Measurements from ENCODE around the gene NTM.

The NTM gene

DNA sequence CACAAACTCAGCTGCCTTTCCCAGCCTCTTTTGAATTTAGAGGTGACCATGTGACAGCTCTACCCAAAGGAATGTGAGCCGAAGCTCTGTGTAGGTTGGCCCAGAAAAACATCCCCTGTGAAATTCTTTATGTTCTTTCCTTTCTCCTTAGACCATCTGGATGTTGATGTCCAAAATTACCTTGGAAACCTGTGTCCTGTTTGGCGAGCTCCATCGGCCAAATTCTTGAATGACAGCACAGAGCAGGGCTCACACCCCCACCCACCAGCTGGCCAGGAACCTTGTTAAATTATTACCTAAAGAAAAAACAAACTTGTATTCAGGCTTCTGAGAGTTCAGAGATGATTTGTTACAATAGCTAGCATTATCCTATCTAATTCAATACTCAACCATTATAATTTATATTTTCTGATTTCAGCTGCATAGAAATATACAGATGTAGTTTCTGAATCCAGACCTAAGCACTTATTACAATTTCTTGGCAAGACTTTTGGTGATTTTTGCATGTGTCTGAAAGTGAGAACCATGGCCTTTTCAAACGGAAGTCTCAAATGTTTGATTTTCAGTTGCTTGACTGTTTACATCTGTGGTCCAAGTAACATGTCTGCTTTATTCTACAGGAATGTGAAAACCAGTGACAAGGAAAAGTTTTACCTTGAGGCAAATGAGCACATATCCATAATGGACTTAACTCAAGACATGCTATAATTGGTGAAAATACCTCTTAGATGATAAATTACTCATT is 554.2 kb downstream of the NTM start:
- TF ChIP-seq, protein P1, sequence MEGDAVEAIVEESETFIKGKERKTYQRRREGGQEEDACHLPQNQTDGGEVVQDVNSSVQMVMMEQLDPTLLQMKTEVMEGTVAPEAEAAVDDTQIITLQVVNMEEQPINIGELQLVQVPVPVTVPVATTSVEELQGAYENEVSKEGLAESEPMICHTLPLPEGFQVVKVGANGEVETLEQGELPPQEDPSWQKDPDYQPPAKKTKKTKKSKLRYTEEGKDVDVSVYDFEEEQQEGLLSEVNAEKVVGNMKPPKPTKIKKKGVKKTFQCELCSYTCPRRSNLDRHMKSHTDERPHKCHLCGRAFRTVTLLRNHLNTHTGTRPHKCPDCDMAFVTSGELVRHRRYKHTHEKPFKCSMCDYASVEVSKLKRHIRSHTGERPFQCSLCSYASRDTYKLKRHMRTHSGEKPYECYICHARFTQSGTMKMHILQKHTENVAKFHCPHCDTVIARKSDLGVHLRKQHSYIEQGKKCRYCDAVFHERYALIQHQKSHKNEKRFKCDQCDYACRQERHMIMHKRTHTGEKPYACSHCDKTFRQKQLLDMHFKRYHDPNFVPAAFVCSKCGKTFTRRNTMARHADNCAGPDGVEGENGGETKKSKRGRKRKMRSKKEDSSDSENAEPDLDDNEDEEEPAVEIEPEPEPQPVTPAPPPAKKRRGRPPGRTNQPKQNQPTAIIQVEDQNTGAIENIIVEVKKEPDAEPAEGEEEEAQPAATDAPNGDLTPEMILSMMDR (IDR thresholded peaks at IDR 0.05; ENCODE audit: insufficient read depth, missing control alignments): no peak
- no peak for DNase-seq (ENCODE audit: insufficient read length, low spot score)
- no peak for FAIRE-seq

DNA sequence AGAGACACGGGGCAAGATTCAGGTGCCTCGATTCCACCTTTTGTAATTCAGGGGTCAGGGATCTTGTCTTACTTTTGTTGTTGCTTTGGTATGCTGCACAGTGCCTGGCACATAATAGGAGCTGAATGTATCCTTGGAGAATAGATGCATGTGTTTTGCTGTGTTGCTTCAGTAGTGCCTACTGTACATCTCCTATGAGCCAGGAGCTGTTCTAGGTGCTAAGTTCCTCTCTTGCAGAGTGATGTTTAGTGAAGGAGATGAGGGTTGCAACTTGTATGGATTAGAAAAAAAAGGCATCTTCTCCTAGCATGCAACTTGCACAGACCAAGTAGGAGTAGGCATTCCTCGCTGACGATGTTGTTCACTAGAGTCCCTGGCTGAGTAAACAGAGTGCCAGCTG is 555.4 kb downstream of the NTM start:
- FAIRE-seq (no peak), DNase-seq (ENCODE audit: insufficient read length, low spot score) (no peak)
- TF ChIP-seq, protein P1 (IDR thresholded peaks at IDR 0.05; ENCODE audit: insufficient read depth, missing control alignments): no peak

GRCh38 chr11:131928992-131929391 is 558.6 kb downstream of the NTM start:
- DNase-seq (ENCODE audit: insufficient read length, low spot score) (no peak), FAIRE-seq (no peak)
- TF ChIP-seq, protein P1 (IDR thresholded peaks at IDR 0.05; ENCODE audit: insufficient read depth, missing control alignments): no peak

DNA sequence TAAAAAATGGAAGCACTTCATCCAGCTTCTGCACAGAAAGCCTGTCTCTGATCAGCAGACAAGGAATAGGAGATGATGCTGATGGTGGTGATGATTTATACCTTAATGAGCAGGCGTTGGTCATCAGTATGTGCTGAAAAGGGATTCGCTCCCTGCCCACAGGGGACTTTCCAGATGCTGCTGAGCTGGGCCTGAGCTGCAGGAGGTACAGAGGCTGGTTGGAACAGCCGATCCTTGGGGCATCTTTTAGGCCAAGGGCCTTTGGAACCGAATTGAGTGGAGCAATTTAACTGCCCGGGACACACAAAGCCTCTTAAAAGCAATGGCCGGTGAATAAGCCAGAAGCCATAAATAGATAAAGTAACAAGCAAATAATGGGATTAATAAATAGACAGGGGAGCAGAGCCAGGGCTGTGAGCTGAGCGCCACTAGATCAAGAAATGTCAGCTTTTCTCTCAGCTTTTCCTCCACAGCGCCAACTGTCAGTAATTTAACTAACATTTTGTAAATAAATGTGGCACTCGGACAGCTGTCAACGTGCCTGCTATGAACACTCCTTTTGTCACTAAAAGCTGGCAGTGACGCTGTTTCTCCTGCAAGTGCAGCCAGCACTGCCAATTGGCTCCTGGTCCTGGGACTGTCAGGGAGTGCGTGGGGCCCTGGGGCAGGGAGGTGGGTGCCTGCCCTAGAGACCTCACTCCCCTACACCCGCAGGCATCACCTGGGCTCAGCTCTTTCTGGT is 562.3 kb downstream of the NTM start:
- DNase-seq (ENCODE audit: insufficient read length, low spot score): no peak
- TF ChIP-seq, protein P1 (IDR thresholded peaks at IDR 0.05; ENCODE audit: insufficient read depth, missing control alignments): no peak
- FAIRE-seq: no peak

- TF ChIP-seq, protein P1 (IDR thresholded peaks at IDR 0.05; ENCODE audit: insufficient read depth, missing control alignments): no peak
- FAIRE-seq (no peak), DNase-seq (ENCODE audit: insufficient read length, low spot score) (no peak)
Measured at GRCh38 chr11:131934006-131934405, 563.6 kb downstream of the NTM start.

DNA sequence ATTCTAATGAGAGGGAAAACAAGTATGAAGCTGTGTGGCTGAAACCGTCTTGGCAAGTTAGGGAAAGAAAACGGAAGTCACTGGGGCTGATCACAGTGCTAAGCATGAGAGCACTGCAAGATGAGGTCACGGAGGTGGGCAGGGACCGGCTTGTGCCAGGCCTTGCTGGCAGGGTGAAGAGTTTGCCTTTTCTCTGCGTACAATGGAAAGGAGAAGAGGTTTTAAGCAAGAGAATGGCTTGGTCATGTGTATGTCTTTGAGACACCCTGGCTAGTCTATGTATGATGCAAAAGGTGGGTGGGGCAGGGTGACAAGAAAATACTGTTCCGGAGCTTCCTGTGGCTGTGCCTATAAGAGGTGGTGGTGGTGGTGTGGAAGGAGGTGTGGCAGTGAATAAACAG is 567.9 kb downstream of the NTM start:
- FAIRE-seq: no peak
- no peak for DNase-seq (ENCODE audit: insufficient read length, low spot score)
- TF ChIP-seq, protein P1 (IDR thresholded peaks at IDR 0.05; ENCODE audit: insufficient read depth, missing control alignments): no peak

GRCh38 chr11:131940126-131940525 is 569.7 kb downstream of the NTM start:
- TF ChIP-seq, protein P1 (IDR thresholded peaks at IDR 0.05; ENCODE audit: insufficient read depth, missing control alignments): no peak
- FAIRE-seq: no peak

More at GRCh38 chr11:131940126-131940525, 569.7 kb downstream of the NTM start:
- DNase-seq (ENCODE audit: insufficient read length, low spot score): no peak
